HG03108 (cell line): Measurements from ENCODE around the gene DIAPH2.

Experiments
- ATAC-seq: cut with Tn5 transposase; IDR thresholded peaks from one replicate; pipeline ENCODE4 v1.9.1; 2021; ENCODE audit warnings: moderate library complexity; ENCODE audit not compliant: unreplicated experiment

Gene DIAPH2

GRCh38 chrX:97416461-97416860, 731.8 kb downstream of the DIAPH2 start:
- ATAC-seq, result no peak

DNA sequence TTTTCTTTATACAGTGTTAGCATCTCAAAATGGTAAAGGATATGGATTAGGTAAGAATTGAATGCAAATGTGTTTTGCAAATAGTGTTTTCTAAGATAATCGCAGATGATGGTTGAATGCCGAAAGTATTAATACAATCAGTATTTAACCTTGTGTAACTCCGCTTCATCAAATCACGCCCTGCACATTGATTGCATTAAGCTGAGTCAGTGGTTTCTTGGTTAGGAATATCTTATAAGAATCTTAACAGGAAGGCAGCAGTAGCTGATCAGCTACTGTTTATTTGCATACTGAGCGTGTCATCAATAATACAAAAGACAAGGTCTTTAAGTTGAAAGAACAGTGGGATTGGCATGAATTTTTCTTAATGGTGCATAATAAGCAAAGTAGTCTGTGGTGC, 744.5 kb downstream of the DIAPH2 start:
- ATAC-seq, result no peak

- no peak for ATAC-seq
These were observed 746.6 kb downstream of the DIAPH2 start for GRCh38 chrX:97431281-97431680.

DNA sequence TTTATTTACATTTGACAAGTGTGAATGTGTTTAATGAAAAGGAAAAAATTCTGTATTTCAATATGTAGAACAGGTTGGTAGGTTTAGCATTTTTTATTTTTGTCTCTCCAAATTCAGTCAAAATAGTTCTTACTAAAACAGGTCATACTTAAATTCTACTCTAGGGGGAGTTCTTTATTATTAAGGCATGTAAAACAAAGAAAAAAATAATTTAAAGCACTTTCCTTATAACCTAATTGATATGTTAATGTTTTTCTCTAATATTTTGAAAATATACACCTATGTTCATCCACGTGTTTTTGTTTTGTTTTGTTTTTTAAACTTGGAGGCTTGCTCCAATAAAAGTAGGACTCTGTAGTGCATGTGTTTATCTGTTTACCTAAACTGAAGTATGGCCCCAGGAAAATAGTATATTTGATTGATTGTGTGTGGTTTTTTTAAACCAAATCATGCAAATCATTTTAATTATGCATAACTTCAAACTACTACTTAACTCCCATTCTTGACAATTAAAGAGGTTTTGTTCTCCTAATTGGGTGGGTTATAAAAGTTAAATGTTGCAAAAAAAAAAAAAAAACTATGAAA, 761.7 kb downstream of the DIAPH2 start:
- no peak for ATAC-seq

- ATAC-seq, result no peak
These were observed 762.7 kb downstream of the DIAPH2 start for GRCh38 chrX:97447306-97447705.

GRCh38 chrX:97452283-97452682, 767.6 kb downstream of the DIAPH2 start:
- no peak for ATAC-seq

DNA sequence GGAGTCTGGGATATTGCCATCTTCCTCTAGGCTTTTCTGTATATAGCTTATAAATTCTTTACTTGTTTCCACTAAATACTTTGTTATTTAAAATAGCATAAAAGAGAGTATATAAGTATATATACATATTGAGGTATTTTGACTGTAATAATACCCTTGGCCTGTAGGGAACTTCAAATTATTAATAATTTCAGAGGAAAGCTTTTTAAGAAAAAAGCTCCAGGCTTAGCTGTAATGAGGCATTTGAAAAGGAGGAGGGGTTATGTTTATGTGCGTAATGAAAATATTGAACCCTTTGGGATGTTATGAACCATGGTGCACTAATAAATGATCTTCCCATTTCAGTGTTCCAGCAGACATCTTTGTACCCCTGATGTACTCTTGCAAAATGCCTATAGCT, 777.1 kb downstream of the DIAPH2 start:
- no peak for ATAC-seq

- ATAC-seq, result no peak
These were observed 786.4 kb downstream of the DIAPH2 start for GRCh38 chrX:97471071-97471470.

DNA sequence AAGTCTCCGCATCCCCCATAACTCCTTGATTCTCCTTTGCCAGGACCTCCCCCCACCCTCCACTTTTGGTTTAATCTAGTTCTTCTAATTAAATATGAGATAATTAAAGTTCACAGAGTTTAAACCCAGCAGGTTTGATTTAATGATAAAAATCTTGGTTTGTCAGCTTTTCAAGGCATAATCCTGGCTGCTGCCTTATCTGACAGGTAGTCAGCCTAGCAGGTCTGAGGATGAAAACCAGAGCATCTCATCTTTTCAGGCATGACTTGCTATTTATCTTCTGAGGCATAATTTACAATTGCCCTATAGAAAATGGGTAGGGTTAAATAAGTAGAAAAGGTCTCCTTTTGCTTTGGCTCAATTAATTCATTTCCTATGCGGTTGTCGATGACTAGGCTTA, 790.3 kb downstream of the DIAPH2 start:
- no peak for ATAC-seq

DNA sequence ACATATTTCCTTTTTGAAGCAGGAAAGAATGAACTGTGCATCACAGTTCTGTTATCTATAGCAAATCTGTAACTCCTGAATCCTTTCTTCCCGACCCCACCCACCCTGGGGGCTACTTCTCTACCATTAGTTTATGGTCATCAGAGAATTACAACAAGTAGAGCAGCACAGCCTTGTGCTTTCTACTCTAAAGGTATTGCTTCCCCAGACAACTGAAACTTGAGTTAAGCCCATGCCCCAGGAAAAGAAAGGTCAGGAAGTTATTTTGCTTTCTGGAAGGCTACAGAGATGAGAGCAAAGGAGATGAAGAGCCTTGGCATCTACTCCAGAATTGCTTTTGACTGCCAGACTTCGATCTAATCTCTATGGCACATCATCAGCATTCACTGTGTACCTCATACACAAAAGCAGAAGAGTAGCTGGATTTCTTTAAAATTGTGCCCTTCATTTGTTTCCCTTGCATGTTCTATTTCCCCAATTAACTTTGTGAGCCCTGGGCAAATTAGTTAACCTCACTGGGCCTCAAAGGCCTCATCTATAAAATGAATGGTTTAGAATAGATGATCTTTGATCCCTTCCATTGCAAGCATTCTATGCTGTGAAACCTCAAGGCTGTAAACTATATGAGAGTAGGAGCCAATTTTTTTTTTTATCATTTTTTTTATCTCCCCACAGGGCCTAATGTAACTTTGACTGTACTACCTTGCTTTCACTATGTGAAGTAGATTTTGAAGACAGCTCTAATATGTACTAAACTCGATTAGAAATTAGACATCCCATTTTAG, 794.7 kb downstream of the DIAPH2 start:
- no peak for ATAC-seq

GRCh38 chrX:97481228-97481627, 796.6 kb downstream of the DIAPH2 start:
- ATAC-seq, result no peak

- no peak for ATAC-seq
These were observed 798.1 kb downstream of the DIAPH2 start for GRCh38 chrX:97482666-97483300.

- ATAC-seq, result no peak
These were observed 806.0 kb downstream of the DIAPH2 start for GRCh38 chrX:97490656-97491055.

GRCh38 chrX:97494756-97495372, 810.2 kb downstream of the DIAPH2 start:
- ATAC-seq, result peak; percentile 78

DNA sequence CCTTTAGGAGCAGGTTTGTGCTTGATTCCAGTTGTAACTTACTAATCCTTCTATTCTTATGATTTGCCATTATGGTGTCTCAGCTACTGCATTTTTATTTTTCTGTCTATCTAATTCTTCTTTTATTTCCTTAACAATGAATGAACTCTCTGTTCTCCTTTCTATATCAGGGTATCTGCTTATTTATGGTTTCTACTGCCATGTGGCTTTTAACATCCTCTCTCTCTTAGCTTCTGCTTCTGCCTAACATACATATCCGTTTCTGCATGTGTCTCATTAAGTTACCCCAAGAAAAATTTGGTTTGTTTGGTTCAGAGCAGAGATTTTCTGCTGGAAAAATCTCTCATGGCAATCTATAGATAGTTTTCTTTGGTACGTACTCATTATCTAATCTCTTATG, 813.5 kb downstream of the DIAPH2 start:
- no peak for ATAC-seq

DNA sequence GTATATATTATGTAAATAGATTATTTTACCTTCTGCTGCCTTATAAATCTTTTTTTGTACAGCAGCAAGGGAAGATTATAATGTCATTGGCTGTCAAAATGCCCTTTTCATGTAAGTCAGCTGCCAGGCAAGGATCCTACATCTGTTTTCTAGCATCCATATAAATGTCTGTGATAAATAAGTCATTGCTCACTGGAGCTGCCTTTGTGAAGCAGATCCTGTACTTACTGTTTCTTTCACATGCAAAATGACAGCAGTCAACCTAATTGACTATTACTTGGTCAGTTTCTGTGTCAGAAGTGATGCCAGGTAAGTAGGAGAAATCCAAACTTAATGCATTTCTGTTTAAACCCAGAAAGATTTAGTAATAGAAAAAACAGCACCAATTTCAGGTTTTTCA, 819.8 kb downstream of the DIAPH2 start:
- no peak for ATAC-seq

DNA sequence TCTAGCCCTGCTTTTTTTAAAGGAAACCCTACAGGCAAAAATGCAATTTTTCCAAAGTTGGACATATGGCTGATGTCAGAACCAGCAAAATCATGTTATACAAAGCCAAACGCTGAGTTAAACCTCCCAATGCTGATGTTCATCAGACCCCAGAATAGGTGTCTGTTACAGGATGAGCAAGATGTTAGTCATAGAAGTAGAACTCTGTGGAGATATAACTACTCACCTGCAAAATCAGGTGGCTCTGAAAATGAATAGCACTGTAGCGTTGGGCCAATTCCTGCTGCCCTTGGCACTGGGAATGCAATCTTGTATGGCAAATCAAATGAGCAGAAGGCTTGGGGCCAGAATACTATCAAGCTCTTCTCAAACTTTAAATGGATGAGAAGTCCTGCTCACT, 833.1 kb downstream of the DIAPH2 start:
- no peak for ATAC-seq

GRCh38 chrX:97522307-97522706, 837.7 kb downstream of the DIAPH2 start:
- no peak for ATAC-seq

GRCh38 chrX:97524340-97524739, 839.7 kb downstream of the DIAPH2 start:
- no peak for ATAC-seq

- ATAC-seq, result no peak
These were observed 840.4 kb downstream of the DIAPH2 start for GRCh38 chrX:97524997-97525396.

GRCh38 chrX:97525981-97526380, 841.3 kb downstream of the DIAPH2 start:
- ATAC-seq, result no peak

GRCh38 chrX:97527725-97528124, 843.1 kb downstream of the DIAPH2 start:
- ATAC-seq, result no peak
